SK-N-MC (cell line): Measurements from ENCODE around the gene CFAP251.

Experiments used
- EZH2 ChIP-seq: fragments of 200-600 bp; sonication (generic); IDR thresholded peaks from one replicate; pipeline ENCODE4 v1.6.1; 2017; ENCODE audit warnings: antibody characterized with exemption
- FOXP2 ChIP-seq: optimal IDR thresholded peaks from 2 replicates; pipeline ENCODE3; 2011; ENCODE audit warnings: mild to moderate bottlenecking, moderate library complexity; ENCODE audit not compliant: insufficient read depth; ENCODE audit errors: extremely low read length, control extremely low read depth
- POLR2AphosphoS5 ChIP-seq: IDR thresholded peaks from 2 replicates; pipeline ENCODE4 v1.6.1; 2012; ENCODE audit warnings: mild to moderate bottlenecking, low read depth, low read length, borderline replicate concordance

GRCh38 chr12:122001466-122002209 lies 83.2 kb downstream of the CFAP251 start:
- no peak for TF ChIP-seq POLR2AphosphoS5
- no peak for TF ChIP-seq EZH2
- TF ChIP-seq FOXP2, result no peak
